ENCODE results near the gene BCAP31.
"Not testable (repeated sequence)": the region's sequence is repeated elsewhere in the genome, so short reads cannot be mapped to it uniquely, and the experiment has no call there.

DNA sequence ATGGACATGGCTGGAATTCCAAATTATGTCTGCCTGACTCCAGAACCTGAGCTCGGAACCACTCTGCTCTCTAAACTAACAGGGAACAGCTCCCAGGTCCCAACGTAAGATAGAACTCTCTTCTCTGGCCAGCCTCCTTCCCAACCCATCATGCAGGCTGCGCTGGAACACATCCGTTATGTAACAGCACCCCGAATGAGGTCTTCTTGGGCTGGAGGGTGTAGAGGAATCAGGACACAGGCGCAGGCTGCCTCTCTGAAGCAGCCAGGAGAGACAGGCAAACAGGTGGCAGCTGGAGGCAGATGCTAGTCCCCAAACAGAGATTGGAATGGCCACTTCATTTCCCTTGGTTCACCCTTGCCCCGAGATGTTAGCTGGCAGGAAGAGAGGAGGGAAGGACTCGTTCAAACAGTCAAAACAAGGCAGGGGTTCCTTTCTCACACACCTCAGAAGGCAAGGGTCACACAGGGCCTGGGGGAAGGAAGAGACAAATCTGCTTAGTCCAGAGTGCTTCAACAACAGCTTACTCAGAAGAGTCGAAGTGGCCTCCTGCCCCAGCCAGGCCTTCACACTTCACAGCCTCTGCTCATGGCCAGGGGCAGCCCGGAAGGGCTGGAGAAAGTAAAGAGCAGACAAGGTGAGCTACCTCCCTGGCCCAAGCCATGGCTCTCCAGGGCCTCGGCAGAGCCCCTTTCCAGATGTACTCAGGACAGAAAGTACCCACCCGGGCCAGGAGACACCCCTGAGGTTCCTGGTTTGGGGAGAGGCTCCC lies 19.4 kb downstream of the BCAP31 start:
- TF ChIP-seq ZNF274 (IDR thresholded peaks at IDR 0.05; ENCODE audit: low read depth, low read length); YY1 (IDR thresholded peaks at IDR 0.05; ENCODE audit: insufficient read depth, insufficient read length); SUZ12 (IDR thresholded peaks at IDR 0.05; ENCODE audit: extremely low read depth, insufficient read depth, insufficient read length): not testable (repeated sequence)
